Esophagus muscularis mucosa (tissue), 4 donors: Measurements from ENCODE around the gene ZNF581.

ENCODE experiments used
- CTCF ChIP-seq, 3 experiments: fragments of 200-600 bp in 2 of 3; fragments of 450-650 bp in 1 of 3; sonication (generic) in 2 of 3; IDR thresholded peaks; one replicate each; pipeline ENCODE4 v1.5.1; 2017 to 2019; ENCODE audit warnings: antibody characterized with exemption in 3 of 3, mild to moderate bottlenecking in 2 of 3, moderate library complexity in 1 of 3
- EP300 ChIP-seq: sonication (generic); formaldehyde crosslinking; IDR thresholded peaks from one replicate; pipeline ENCODE4 v1.6.1; 2017; ENCODE audit warnings: antibody characterized with exemption
- POLR2A ChIP-seq: fragments of 450-650 bp; IDR thresholded peaks from one replicate; pipeline ENCODE4 v1.6.1; 2017; ENCODE audit warnings: antibody characterized with exemption, moderate library complexity, mild to moderate bottlenecking, low read depth
- POLR2AphosphoS5 ChIP-seq, 2 donors: sonication (generic); formaldehyde crosslinking; IDR thresholded peaks; one replicate each; pipeline ENCODE4 v1.6.1; 2017; ENCODE audit warnings: antibody characterized with exemption in 2 of 2

- TF ChIP-seq POLR2A (no peak), POLR2AphosphoS5 (IDR thresholded peaks at IDR 0.05) (no peak), CTCF (IDR thresholded peaks at IDR 0.05) (no peak), EP300 (no peak)
Observed at GRCh38 chr19:55676889-55677505, 33.5 kb downstream of the ZNF581 start.
